GM12875 (cell line): ENCODE results near the gene OOSP3.
"Not testable (repeated sequence)": the region's sequence is repeated elsewhere in the genome, so short reads cannot be mapped to it uniquely, and the experiment has no call there.

Experiments used
- H3K4me3 ChIP-seq: one replicate; pipeline ENCODE4 v1.5.1; 2011; ENCODE audit warnings: low read depth, low read length, control low read depth
- TF ChIP-seq, protein P1 (sequence below): IDR thresholded peaks from 2 replicates; pipeline ENCODE4 v1.5.1; 2011; ENCODE audit warnings: low read depth, mild to moderate bottlenecking, control low read depth, inconsistent platforms, low read length, moderate library complexity, borderline replicate concordance; ENCODE audit not compliant: insufficient read depth

Gene OOSP3

DNA sequence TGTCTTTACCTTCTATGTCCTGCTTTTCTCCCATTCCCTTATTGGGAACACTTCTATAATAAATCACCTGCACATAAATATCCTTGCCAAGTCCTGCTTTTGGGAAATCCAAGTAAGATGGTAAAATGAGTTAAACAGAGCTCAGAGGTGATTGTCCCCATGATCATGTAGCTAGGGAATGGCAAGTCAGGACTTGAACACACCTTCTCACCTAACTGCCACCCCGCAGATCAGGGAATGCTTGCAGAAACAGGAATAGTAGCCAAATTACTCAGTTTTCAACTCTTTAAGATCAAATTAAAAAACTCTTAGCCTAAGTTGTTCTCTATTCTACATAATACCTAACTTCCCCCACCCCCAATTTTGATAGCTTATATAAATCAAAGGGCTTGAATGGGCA is 16.0 kb downstream of the OOSP3 start:
- TF ChIP-seq, protein P1, sequence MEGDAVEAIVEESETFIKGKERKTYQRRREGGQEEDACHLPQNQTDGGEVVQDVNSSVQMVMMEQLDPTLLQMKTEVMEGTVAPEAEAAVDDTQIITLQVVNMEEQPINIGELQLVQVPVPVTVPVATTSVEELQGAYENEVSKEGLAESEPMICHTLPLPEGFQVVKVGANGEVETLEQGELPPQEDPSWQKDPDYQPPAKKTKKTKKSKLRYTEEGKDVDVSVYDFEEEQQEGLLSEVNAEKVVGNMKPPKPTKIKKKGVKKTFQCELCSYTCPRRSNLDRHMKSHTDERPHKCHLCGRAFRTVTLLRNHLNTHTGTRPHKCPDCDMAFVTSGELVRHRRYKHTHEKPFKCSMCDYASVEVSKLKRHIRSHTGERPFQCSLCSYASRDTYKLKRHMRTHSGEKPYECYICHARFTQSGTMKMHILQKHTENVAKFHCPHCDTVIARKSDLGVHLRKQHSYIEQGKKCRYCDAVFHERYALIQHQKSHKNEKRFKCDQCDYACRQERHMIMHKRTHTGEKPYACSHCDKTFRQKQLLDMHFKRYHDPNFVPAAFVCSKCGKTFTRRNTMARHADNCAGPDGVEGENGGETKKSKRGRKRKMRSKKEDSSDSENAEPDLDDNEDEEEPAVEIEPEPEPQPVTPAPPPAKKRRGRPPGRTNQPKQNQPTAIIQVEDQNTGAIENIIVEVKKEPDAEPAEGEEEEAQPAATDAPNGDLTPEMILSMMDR: no peak

DNA sequence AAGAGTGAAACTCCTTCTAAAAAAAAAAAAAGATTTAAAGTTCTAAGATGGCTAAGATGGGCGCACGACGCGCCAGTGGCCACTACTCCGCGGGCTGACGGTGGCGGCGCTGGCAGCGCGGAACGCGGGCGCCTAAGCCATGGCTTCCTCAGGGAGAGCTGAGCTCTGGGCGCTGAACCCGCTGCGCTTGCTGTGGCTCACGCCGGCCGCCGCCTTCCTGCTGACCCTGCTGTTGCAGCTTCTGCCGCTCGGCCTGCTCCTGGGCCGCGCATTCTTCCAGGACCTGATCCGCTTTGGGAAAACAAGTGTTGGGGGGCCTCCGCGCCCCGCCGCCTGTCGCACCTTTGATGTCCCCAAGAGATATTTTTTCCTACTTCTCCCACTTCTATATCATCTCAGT is 19.5 kb downstream of the OOSP3 start:
- H3K4me3 ChIP-seq: no peak overlapping the region
- TF ChIP-seq, protein P1: no peak

More for the DNA sequence above, 16.0 kb downstream of the OOSP3 start:
- H3K4me3 ChIP-seq: no peak overlapping the region

DNA sequence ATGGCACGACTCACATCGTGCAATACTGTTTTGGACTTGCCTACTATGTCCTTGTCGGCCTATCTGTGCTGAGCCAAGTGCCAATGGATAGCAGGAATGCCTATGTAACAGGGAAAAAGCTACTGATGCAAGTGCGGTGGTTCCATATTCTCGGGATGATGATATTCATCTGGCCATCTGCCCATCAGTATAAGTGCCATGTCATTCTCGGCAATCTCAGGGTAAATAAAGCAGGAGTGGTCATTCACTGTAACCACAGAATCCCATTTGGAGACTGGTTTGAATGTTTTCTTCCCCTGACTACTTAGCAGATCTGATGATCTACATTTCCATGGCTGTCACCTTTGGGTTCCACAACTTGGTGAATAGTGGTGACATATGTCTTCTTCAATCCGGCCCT is 20.1 kb downstream of the OOSP3 start:
- TF ChIP-seq, protein P1: no peak
- no peak overlapping the region for H3K4me3 ChIP-seq

DNA sequence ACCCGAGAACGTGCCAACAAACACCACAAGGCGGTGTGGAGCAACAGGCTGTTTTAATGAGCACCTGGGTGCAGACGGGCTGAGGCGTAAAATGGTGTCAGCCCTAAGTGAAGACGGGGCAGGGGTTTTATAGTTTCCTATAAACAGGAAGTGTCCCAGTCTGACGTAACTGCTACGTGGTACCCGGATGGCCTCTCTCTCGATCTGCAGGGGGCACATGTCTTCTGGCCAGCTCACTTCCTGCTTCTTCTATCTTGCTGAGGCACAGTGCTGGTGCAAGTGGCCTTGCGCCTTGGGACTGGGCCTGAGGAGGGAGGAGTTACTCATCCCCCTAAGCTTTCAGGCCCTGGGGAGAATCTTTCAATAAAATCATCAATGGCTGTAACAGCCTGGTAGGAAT is 20.9 kb downstream of the OOSP3 start:
- no peak overlapping the region for H3K4me3 ChIP-seq
- TF ChIP-seq, protein P1: no peak

DNA sequence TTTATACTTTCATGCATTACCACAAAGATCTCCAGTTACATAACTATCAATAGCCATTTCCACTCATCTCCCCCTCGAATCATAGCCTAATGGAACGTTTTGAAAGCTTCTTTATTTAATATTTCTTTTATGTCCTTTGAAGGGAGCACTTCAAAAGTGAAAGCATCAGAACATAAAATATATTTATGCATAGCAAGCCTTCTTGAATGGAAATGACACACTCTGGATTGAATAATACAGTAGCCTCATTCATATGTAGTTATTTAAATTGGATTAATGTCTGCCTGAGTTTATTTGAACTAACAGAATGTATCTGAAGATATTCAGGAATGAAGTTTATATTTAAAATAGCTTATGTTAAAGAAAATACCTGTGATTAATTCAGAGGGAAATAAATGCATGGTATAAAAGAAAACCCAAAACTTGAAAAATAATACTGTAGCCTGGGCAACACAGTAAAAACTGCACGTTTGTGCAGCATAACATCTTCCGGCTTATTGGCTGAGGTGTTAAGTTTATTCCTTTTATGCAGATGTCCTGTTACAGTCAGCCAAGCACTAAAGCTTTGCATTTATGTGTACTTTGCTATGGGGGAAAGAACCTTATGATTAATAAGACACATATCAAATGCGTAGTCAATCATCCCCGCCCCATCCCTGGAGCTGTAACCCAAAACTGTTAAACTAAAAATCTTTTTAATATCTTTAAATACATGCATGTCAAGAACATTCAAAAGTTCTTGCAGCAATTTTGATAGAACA is 22.0 kb downstream of the OOSP3 start:
- TF ChIP-seq, protein P1: no peak
- H3K4me3 ChIP-seq: no peak overlapping the region

DNA sequence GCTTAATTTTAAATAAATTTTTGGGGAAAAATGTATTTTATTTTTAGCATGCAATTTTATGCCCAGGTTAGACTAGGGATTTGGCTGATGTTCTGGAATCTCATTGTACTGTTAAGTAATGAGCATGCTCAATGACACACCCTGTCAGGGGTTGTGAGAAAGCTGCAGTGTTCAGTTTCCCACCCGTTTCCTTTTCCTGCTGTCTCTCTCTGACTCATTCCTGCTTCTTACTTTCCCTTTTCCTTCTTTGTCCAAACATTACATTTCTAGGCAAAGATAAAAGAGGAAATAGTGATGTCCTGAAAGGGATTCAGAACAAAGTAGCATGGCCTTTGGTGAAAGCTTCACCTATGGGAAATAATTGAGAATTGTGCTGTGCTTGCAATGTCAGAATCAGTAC is 22.7 kb downstream of the OOSP3 start:
- TF ChIP-seq, protein P1: no peak
- H3K4me3 ChIP-seq: no peak overlapping the region

DNA sequence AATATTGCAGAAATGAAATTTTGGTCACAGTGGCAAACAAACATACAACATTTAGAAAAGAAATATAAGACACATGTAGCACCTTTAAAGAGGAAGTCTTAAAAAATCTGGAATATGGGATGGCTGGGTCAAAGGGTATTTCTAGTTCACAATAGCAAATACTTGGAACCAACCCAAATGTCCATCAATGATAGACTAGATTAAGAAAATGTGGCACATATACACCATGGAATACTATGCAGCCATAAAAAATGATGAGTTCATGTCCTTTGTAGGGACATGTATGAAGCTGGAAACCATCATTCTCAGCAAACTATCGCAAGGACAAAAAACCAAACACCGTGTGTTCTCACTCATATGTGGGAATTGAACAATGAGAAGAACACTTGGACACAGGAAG is 25.0 kb downstream of the OOSP3 start:
- not testable (repeated sequence) for H3K4me3 ChIP-seq
